Measurements from ENCODE around the gene QRSL1.

DNA sequence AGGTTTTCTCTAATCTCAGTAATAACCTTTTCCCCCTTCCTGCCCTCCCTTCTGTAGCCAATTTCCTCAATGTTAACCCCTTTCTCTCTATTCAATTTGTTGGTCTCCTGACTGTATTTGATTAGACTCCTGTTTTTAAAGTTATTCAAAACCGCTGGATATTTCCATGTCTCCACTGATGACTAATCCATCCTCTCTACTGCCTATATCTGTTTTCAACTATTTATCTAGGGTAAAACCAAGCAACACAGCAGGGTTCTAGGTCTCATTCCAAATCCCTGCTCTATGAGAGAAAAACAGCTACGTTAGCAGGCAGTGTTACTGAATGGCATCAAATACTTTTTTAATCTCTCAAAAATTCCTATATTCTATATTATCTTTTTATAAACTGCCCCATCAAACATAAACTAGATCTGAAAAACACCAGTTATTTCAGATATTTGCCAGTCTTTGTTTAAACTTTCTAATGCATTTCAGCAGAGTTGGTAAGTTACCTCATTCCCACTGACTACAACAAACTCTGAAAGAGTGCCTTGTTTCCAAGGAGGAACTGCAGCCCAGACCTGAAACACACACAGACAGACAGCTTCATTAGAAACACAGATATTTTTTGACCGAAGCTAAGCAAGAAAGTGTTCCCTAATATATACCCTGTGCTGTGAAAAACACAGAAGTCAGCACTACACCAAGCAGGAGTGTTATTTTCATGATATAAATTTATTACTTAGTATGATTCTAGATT lies 8.3 kb upstream of the QRSL1 start:
- TF ChIP-seq MYC (IDR thresholded peaks at IDR 0.05; ENCODE audit: low read depth, low read length) (no peak), POLR2A (IDR thresholded peaks at IDR 0.05; ENCODE audit: low read depth, low read length) (no peak), JUN (IDR thresholded peaks at IDR 0.05; ENCODE audit: borderline replicate concordance, insufficient read depth, insufficient read length, low read depth) (no peak), EZH2 (IDR thresholded peaks at IDR 0.05; ENCODE audit: borderline replicate concordance, low read depth, low read length, severe bottlenecking) (no peak)
- TF ChIP-seq, protein P1, sequence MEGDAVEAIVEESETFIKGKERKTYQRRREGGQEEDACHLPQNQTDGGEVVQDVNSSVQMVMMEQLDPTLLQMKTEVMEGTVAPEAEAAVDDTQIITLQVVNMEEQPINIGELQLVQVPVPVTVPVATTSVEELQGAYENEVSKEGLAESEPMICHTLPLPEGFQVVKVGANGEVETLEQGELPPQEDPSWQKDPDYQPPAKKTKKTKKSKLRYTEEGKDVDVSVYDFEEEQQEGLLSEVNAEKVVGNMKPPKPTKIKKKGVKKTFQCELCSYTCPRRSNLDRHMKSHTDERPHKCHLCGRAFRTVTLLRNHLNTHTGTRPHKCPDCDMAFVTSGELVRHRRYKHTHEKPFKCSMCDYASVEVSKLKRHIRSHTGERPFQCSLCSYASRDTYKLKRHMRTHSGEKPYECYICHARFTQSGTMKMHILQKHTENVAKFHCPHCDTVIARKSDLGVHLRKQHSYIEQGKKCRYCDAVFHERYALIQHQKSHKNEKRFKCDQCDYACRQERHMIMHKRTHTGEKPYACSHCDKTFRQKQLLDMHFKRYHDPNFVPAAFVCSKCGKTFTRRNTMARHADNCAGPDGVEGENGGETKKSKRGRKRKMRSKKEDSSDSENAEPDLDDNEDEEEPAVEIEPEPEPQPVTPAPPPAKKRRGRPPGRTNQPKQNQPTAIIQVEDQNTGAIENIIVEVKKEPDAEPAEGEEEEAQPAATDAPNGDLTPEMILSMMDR (IDR thresholded peaks at IDR 0.05; ENCODE audit: extremely low read depth in 1 of 2, insufficient read depth in 1 of 2, low read depth in 1 of 2, low read length in 2 of 2), result no peak
- TF ChIP-seq, protein P2, sequence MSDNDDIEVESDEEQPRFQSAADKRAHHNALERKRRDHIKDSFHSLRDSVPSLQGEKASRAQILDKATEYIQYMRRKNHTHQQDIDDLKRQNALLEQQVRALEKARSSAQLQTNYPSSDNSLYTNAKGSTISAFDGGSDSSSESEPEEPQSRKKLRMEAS (IDR thresholded peaks at IDR 0.05; ENCODE audit: insufficient read depth, insufficient read length), result no peak

Measured in endothelial cell of umbilical vein (primary cell).